Gastroesophageal sphincter (tissue), 3 donors: ENCODE data around the gene NOD2.

Experiments
- POLR2A ChIP-seq, 2 donors: fragments of 450-650 bp; IDR thresholded peaks; one replicate each; pipeline ENCODE4 v1.6.1; 2017; ENCODE audit warnings: antibody characterized with exemption in 2 of 2, mild to moderate bottlenecking in 2 of 2, moderate library complexity in 1 of 2
- TF ChIP-seq, protein P1 (sequence below), 4 experiments: fragments of 200-600 bp in 2 of 4; fragments of 450-650 bp in 2 of 4; sonication (generic) in 1 of 4; IDR thresholded peaks; one replicate each; pipeline ENCODE4 v1.5.1; 2017 to 2019; ENCODE audit warnings: antibody characterized with exemption in 4 of 4, mild to moderate bottlenecking in 2 of 4, moderate library complexity in 2 of 4

DNA sequence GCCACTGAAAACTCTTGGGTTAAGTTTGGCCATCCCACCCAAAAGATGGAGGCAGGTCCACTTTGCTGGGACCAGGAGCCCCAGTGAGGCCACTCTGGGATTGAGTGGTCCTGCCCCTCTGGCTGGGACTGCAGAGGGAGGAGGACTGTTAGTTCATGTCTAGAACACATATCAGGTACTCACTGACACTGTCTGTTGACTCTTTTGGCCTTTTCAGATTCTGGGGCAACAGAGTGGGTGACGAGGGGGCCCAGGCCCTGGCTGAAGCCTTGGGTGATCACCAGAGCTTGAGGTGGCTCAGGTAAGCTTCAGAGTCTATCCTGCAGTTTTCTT is 29.0 kb downstream of the NOD2 start:
- no peak for TF ChIP-seq POLR2A (IDR thresholded peaks at IDR 0.05)
- TF ChIP-seq, protein P1, sequence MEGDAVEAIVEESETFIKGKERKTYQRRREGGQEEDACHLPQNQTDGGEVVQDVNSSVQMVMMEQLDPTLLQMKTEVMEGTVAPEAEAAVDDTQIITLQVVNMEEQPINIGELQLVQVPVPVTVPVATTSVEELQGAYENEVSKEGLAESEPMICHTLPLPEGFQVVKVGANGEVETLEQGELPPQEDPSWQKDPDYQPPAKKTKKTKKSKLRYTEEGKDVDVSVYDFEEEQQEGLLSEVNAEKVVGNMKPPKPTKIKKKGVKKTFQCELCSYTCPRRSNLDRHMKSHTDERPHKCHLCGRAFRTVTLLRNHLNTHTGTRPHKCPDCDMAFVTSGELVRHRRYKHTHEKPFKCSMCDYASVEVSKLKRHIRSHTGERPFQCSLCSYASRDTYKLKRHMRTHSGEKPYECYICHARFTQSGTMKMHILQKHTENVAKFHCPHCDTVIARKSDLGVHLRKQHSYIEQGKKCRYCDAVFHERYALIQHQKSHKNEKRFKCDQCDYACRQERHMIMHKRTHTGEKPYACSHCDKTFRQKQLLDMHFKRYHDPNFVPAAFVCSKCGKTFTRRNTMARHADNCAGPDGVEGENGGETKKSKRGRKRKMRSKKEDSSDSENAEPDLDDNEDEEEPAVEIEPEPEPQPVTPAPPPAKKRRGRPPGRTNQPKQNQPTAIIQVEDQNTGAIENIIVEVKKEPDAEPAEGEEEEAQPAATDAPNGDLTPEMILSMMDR (IDR thresholded peaks at IDR 0.05) = no peak
